ENCODE data around the gene FNDC1.
A peak's percentile ranks its signal among the peaks of the same experiment; 100 is the strongest.

FNDC1 gene

DNA sequence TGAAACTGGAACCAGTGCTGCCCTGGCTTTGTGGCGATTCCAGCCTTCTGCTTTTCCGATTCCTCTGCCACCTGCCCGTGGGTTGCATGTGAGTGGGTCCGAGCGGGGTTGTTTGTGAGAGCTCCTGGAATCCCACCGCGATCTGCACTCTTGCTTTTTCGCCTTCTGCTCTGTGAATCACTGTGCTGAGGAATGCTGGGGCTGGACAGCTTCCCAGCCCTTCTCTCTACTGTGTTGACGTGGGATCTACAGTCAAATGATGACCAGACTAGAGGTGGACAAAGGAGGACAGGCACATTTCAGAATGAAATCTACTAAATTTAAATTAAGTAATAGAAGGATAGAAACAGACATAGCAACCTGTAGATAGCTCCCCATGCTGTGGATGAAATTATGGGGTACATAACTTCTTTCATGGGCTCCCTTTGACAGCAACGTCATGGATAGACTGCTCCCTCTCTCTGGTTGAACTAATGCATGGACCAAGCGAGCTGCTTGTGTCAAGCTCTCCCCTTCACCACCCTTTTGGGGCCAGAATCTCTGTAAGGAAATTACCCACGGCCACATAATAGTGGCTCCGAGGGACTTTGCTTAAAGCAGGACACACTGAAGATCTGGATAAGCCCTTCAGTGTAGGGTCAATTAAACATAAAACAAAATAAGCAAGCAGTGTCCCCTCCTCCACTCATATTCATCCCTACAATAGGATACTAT lies 2.0 kb downstream of the FNDC1 start:
- Histone ChIP-seq H4K20me1 (ENCODE audit: insufficient read depth) (no peaks in the 10 kb centered on the region), H3K79me2 (ENCODE audit: insufficient read depth, low read depth) (no peaks in the 10 kb centered on the region), H3K9ac (no peak overlapping the region), H3K27ac (no peak overlapping the region), H2AFZ (ENCODE audit: low read depth) (no peak overlapping the region), H3K4me2 (no peak overlapping the region), H3K36me3 (ENCODE audit: insufficient read depth) (no peaks in the 10 kb centered on the region), H3K4me3 (IDR thresholded peaks at IDR 0.05; ENCODE audit: insufficient read depth, low read depth, low read length) (no peak overlapping the region), H3K27me3 (ENCODE audit: insufficient read depth, low read depth) (no peaks in the 10 kb centered on the region), H3K4me1 (ENCODE audit: low read depth, poor library complexity, severe bottlenecking) (no peaks in the 10 kb centered on the region)
- TF ChIP-seq, protein P1, sequence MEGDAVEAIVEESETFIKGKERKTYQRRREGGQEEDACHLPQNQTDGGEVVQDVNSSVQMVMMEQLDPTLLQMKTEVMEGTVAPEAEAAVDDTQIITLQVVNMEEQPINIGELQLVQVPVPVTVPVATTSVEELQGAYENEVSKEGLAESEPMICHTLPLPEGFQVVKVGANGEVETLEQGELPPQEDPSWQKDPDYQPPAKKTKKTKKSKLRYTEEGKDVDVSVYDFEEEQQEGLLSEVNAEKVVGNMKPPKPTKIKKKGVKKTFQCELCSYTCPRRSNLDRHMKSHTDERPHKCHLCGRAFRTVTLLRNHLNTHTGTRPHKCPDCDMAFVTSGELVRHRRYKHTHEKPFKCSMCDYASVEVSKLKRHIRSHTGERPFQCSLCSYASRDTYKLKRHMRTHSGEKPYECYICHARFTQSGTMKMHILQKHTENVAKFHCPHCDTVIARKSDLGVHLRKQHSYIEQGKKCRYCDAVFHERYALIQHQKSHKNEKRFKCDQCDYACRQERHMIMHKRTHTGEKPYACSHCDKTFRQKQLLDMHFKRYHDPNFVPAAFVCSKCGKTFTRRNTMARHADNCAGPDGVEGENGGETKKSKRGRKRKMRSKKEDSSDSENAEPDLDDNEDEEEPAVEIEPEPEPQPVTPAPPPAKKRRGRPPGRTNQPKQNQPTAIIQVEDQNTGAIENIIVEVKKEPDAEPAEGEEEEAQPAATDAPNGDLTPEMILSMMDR (conservative IDR thresholded peaks at IDR 0.05; ENCODE audit: low read depth, low read length) = no peak

DNA sequence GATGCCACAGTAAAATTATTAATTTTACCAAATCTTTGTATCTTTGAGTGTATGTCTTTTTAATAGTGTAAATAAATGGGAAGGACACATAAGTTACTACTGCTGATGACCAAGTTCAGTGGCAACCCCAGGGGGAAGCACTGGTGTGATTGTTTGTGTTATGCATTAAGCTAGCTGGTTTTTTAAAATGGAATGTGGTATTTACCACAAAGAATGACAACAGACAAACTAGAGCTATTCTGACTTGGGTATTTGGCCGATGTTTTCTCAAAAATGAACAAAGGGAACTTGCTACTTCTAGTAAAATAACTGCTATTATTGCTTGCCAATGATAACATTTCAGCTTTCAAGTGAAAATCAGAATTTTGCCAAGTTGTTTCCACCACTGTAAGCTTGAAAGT lies 2.9 kb downstream of the FNDC1 start:
- Histone ChIP-seq H3K27me3 (ENCODE audit: insufficient read depth, low read depth) (no peaks in the 10 kb centered on the region), H2AFZ (ENCODE audit: low read depth) (no peak overlapping the region)

DNA sequence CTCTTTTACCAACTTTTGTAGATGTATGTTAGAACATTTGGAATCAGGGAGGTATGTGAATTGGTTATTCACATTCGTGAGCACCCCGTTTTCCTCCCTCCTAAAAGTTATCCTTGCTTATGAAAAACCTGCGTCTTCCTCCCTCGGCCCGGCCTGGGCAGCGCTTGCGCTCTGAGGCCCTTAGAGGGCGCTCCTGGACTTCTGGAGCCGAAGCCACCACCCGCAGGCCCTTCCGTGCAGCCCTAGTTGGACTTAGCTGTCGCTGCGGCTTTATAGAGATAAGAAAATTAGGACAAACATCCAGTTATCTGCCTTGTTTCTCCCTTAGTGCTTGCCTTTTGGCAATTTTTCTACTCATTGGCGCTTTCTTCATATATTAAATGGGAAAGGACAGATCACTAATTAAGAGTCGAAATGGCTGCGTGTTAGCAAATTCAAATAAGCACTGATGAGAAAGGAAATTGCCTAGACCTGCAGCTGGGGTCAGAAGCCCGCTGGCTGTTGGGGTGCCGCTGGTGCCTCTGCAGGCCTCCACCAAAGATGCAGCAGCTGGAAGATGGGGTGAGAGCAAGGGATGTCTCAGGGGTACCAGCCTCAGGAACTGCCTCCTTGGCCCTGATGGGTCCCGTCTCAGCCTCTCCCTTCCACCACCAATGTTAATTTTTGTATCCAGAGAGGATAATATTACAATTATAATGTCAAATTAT lies 5.2 kb downstream of the FNDC1 start:
- TF ChIP-seq, protein P1 (conservative IDR thresholded peaks at IDR 0.05; ENCODE audit: low read depth, low read length) = peak; percentile 91
- no peaks in the 10 kb centered on the region for H3K4me1 ChIP-seq (ENCODE audit: low read depth, poor library complexity, severe bottlenecking)
- no peaks in the 10 kb centered on the region for H4K20me1 ChIP-seq (ENCODE audit: insufficient read depth)
- no peaks in the 10 kb centered on the region for H3K79me2 ChIP-seq (ENCODE audit: insufficient read depth, low read depth)
- no peak overlapping the region for H3K27ac ChIP-seq
- H3K4me2 ChIP-seq = peak overlapping the region; percentile 1; the same call in 1 of the 2 replicates
- peak overlapping the region; percentile 44 for H2AFZ ChIP-seq (ENCODE audit: low read depth)
- no peak overlapping the region for H3K9ac ChIP-seq
- H3K27me3 ChIP-seq (ENCODE audit: insufficient read depth, low read depth) = no peaks in the 10 kb centered on the region
- no peaks in the 10 kb centered on the region for H3K36me3 ChIP-seq (ENCODE audit: insufficient read depth)
- no peak overlapping the region for H3K4me3 ChIP-seq (IDR thresholded peaks at IDR 0.05; ENCODE audit: insufficient read depth, low read depth, low read length)

More for the DNA sequence above, 2.9 kb downstream of the FNDC1 start:
- TF ChIP-seq, protein P1 (conservative IDR thresholded peaks at IDR 0.05; ENCODE audit: low read depth, low read length) = no peak
- H3K4me3 ChIP-seq (IDR thresholded peaks at IDR 0.05; ENCODE audit: insufficient read depth, low read depth, low read length) = no peak overlapping the region
- no peaks in the 10 kb centered on the region for H3K36me3 ChIP-seq (ENCODE audit: insufficient read depth)
- no peak overlapping the region for H3K9ac ChIP-seq
- no peak overlapping the region for H3K4me2 ChIP-seq
- H3K79me2 ChIP-seq (ENCODE audit: insufficient read depth, low read depth) = no peaks in the 10 kb centered on the region
- H3K27ac ChIP-seq = no peak overlapping the region
- H4K20me1 ChIP-seq (ENCODE audit: insufficient read depth) = no peaks in the 10 kb centered on the region
- H3K4me1 ChIP-seq (ENCODE audit: low read depth, poor library complexity, severe bottlenecking) = no peaks in the 10 kb centered on the region

DNA sequence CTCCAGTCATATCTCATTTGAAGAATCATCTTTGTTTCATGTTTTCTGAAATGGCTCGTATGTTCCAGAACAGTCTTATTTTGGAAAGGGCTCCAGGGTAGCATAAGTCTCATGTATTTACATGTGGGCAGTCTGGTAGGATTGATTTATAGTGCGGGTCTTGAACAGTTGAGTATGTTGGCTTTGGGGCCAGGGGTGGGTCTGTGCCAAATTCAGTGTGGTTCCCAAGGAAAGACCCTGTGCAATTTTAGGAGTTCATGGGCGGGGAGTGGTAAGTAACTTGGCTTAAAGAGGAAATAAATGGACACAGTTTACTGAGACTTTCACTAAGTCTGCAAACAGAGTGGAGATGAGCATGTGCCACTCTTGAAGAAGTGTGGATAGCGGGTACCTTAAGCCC lies 7.7 kb downstream of the FNDC1 start:
- TF ChIP-seq, protein P1 (conservative IDR thresholded peaks at IDR 0.05; ENCODE audit: low read depth, low read length) = no peak
- Histone ChIP-seq H3K4me1 (ENCODE audit: low read depth, poor library complexity, severe bottlenecking) (no peaks in the 10 kb centered on the region), H3K27ac (no peak overlapping the region), H3K79me2 (ENCODE audit: insufficient read depth, low read depth) (no peaks in the 10 kb centered on the region), H2AFZ (ENCODE audit: low read depth) (no peak overlapping the region), H3K9ac (no peak overlapping the region), H3K4me2 (no peak overlapping the region), H3K36me3 (ENCODE audit: insufficient read depth) (no peaks in the 10 kb centered on the region), H4K20me1 (ENCODE audit: insufficient read depth) (no peaks in the 10 kb centered on the region), H3K27me3 (ENCODE audit: insufficient read depth, low read depth) (no peaks in the 10 kb centered on the region), H3K4me3 (IDR thresholded peaks at IDR 0.05; ENCODE audit: insufficient read depth, low read depth, low read length) (no peak overlapping the region)

Measured in KMS-11 (cell line).